Mucosa of gallbladder (tissue), 1 donor: ENCODE results near the gene PLPP1. TPM values are rescaled to one million over a fixed set of nuclear protein-coding genes. Genes with fewer than 3 reads are reported as not detected.

Experiments
- DNase-seq: peaks from one replicate; pipeline ENCODE4 v3.0.0-alpha.2; 2020; ENCODE audit warnings: low spot score
- total RNA-seq: library from RNA; stranded (reverse); gene quantifications from one replicate; pipeline ENCODE4 v1.2.1, GENCODE V29; 2021
- donor health status: DM: no; HTN: no; CAD: no.

Gene PLPP1
- total RNA-seq = 146 TPM

- peak; percentile 93 for DNase-seq
These were observed at the start of gene PLPP1 for GRCh38 chr5:55534436-55535198. Gene PLPP1, minus strand, starts transcription at chr5:55534964. Its CDS starts 335 bp downstream, at chr5:55534629.

GRCh38 chr5:55583578-55583977, 48.8 kb upstream of the PLPP1 start:
- no peak for DNase-seq

- DNase-seq = no peak
These were observed 47.5 kb upstream of the PLPP1 start for GRCh38 chr5:55582256-55582655.

- DNase-seq = no peak
These were observed 45.3 kb upstream of the PLPP1 start for GRCh38 chr5:55580042-55580441.

GRCh38 chr5:55578771-55579170, 44.0 kb upstream of the PLPP1 start:
- DNase-seq = no peak

GRCh38 chr5:55577353-55578060, 42.7 kb upstream of the PLPP1 start:
- DNase-seq = no peak

GRCh38 chr5:55576661-55577060, 41.9 kb upstream of the PLPP1 start:
- no peak for DNase-seq

- DNase-seq = no peak
These were observed 41.2 kb upstream of the PLPP1 start for GRCh38 chr5:55575815-55576583.

- DNase-seq = no peak
These were observed 37.8 kb upstream of the PLPP1 start for GRCh38 chr5:55572600-55572999.

- DNase-seq = no peak
These were observed 37.3 kb upstream of the PLPP1 start for GRCh38 chr5:55572020-55572419.

- no peak for DNase-seq
These were observed 35.8 kb upstream of the PLPP1 start for GRCh38 chr5:55570570-55570969.

GRCh38 chr5:55570026-55570425, 35.3 kb upstream of the PLPP1 start:
- no peak for DNase-seq

GRCh38 chr5:55569513-55569865, 34.7 kb upstream of the PLPP1 start:
- no peak for DNase-seq

GRCh38 chr5:55568654-55569512, 34.1 kb upstream of the PLPP1 start:
- no peak for DNase-seq

- no peak for DNase-seq
These were observed 30.0 kb upstream of the PLPP1 start for GRCh38 chr5:55564721-55565120.

- DNase-seq = no peak
These were observed 23.7 kb upstream of the PLPP1 start for GRCh38 chr5:55558484-55558883.

GRCh38 chr5:55557123-55557522, 22.4 kb upstream of the PLPP1 start:
- DNase-seq = no peak

- DNase-seq = no peak
These were observed 19.9 kb upstream of the PLPP1 start for GRCh38 chr5:55554585-55555202.

- DNase-seq = no peak
These were observed 17.1 kb upstream of the PLPP1 start for GRCh38 chr5:55551904-55552303.

GRCh38 chr5:55551358-55551757, 16.6 kb upstream of the PLPP1 start:
- DNase-seq = no peak

GRCh38 chr5:55547781-55548180, 13.0 kb upstream of the PLPP1 start:
- DNase-seq = no peak
